ENCODE measurements around the gene HPCAL4.

- TF ChIP-seq POLR2AphosphoS5 (IDR thresholded peaks at IDR 0.05) (no peak), CTCF (IDR thresholded peaks at IDR 0.05) (no peak)
Observed at GRCh38 chr1:39681999-39682398, 9.2 kb downstream of the HPCAL4 start.
